Testis (tissue), 3 donors: ENCODE results near the gene GUCA2B. TPM values are rescaled to one million over a fixed set of nuclear protein-coding genes. Genes with fewer than 3 reads are reported as not detected.

Experiments
- DNase-seq: peaks from one replicate; pipeline ENCODE4 v3.0.0-alpha.2; 2019
- H3K27ac ChIP-seq, 2 donors: fragments of 200-600 bp; sonication (generic); one replicate each; pipeline ENCODE4 v1.5.1; 2019
- H3K27me3 ChIP-seq: fragments of 200-600 bp; sonication (generic); one replicate; pipeline ENCODE4 v1.5.1; 2019
- H3K36me3 ChIP-seq: fragments of 200-600 bp; sonication (generic); one replicate; pipeline ENCODE4 v1.5.1; 2017; ENCODE audit warnings: low read depth; ENCODE audit errors: missing control alignments
- H3K4me1 ChIP-seq: fragments of 200-600 bp; sonication (generic); one replicate; pipeline ENCODE4 v1.5.1; 2019
- H3K4me3 ChIP-seq, 2 donors: fragments of 200-600 bp; sonication (generic); one replicate each; pipeline ENCODE4 v1.5.1; 2017 to 2019
- H3K9me3 ChIP-seq: fragments of 200-600 bp; sonication (generic); one replicate; pipeline ENCODE4 v1.5.1; 2017
- CTCF ChIP-seq, 3 experiments: fragments of 450-650 bp in 2 of 3; fragments of 200-600 bp in 1 of 3; sonication (generic) in 1 of 3; IDR thresholded peaks; one replicate each; pipeline ENCODE4 v1.5.1; 2016 to 2019; ENCODE audit warnings: antibody characterized with exemption in 3 of 3, mild to moderate bottlenecking in 2 of 3, moderate library complexity in 1 of 3
- POLR2A ChIP-seq: fragments of 450-650 bp; IDR thresholded peaks from one replicate; pipeline ENCODE4 v1.6.1; 2017; ENCODE audit warnings: antibody characterized with exemption, mild to moderate bottlenecking, moderate library complexity
- WGBS, 2 donors: methylation state at CpG; one replicate each; pipeline ENCODE4 v1.1.5; 2018; 5-methylcytosine and 5-hydroxymethylcytosine counted together
- intact Hi-C: fragments of 100-400 bp; cut with DNase I; formaldehyde crosslinking; loops from one replicate; pipeline ENCODE4 v1.15.1; 2023; ENCODE audit warnings: low total_unique reads
- polyA plus RNA-seq: library from polyadenylated mRNA; stranded (reverse); fragments of 350-450 nt; fragmentation: Illumina TruSeq; extraction: RNeasy Lipid Tissue Mini Kit (QIAGEN cat#74804); gene quantifications from one replicate; pipeline ENCODE4 v1.2.3, GENCODE V29; 2014; ENCODE audit warnings: low read depth, low replicate concordance; ENCODE audit not compliant: insufficient read depth
- total RNA-seq, 2 donors: library from RNA; depleted of rRNA; stranded (reverse); fragments of >200 nt; gene quantifications; one replicate each; pipeline ENCODE4 v1.2.3, GENCODE V29; 2016

The GUCA2B gene
- total and polyA plus RNA-seq, 3 donors from 2014 or later, result not detected

GRCh38 chr1:42128499-42128898 lies 24.7 kb upstream of the GUCA2B start:
- 53 to 63% methylated on average over 2 of the region's 2 CpGs for WGBS, 2 donors
- TF ChIP-seq CTCF (IDR thresholded peaks at IDR 0.05), result no peak
- no peak overlapping the region for H3K4me3 ChIP-seq

GRCh38 chr1:42128964-42129363 lies 24.2 kb upstream of the GUCA2B start:
- intact Hi-C loops, result no loop called here
- no peak for DNase-seq
- 87% methylated on average over 3 of the region's 3 CpGs for WGBS, 2 donors
- no peaks in the 10 kb centered on the region for H3K36me3 ChIP-seq
- H3K27me3 ChIP-seq, result no peaks in the 10 kb centered on the region
- no peak for TF ChIP-seq CTCF (IDR thresholded peaks at IDR 0.05)
- H3K27ac ChIP-seq, result no peak overlapping the region
- no peak overlapping the region for H3K4me3 ChIP-seq
- no peaks in the 10 kb centered on the region for H3K9me3 ChIP-seq
- no peaks in the 10 kb centered on the region for H3K4me1 ChIP-seq

More at GRCh38 chr1:42128499-42128898, 24.7 kb upstream of the GUCA2B start:
- no peaks in the 10 kb centered on the region for H3K9me3 ChIP-seq
- no peaks in the 10 kb centered on the region for H3K4me1 ChIP-seq
- no peaks in the 10 kb centered on the region for H3K27me3 ChIP-seq
- H3K36me3 ChIP-seq, result no peaks in the 10 kb centered on the region
- no peak overlapping the region for H3K27ac ChIP-seq
- intact Hi-C loops, result no loop called here
- DNase-seq, result no peak

GRCh38 chr1:42130061-42130660 lies 23.0 kb upstream of the GUCA2B start:
- H3K27me3 ChIP-seq, result no peaks in the 10 kb centered on the region
- no peak overlapping the region for H3K4me3 ChIP-seq
- H3K9me3 ChIP-seq, result no peaks in the 10 kb centered on the region
- 63 to 69% methylated on average over 5 of the region's 5 CpGs for WGBS, 2 donors
- TF ChIP-seq POLR2A, result no peak
- no peak for TF ChIP-seq CTCF (IDR thresholded peaks at IDR 0.05)
- no peaks in the 10 kb centered on the region for H3K4me1 ChIP-seq
- H3K36me3 ChIP-seq, result no peaks in the 10 kb centered on the region
- intact Hi-C loops, result no loop called here
- DNase-seq, result no peak
- no peak overlapping the region for H3K27ac ChIP-seq

- Histone ChIP-seq H3K27me3 (no peaks in the 10 kb centered on the region), H3K9me3 (no peaks in the 10 kb centered on the region), H3K27ac (no peak overlapping the region), H3K4me3 (no peak overlapping the region), H3K4me1 (no peaks in the 10 kb centered on the region), H3K36me3 (no peaks in the 10 kb centered on the region)
- WGBS, 2 donors, result 92 to 93% methylated on average over 5 of the region's 5 CpGs
- TF ChIP-seq CTCF (IDR thresholded peaks at IDR 0.05), result no peak
- no peak for TF ChIP-seq POLR2A
- intact Hi-C loops, result no loop called here
- DNase-seq, result no peak
These were observed 19.8 kb upstream of the GUCA2B start for GRCh38 chr1:42133390-42133789.

GRCh38 chr1:42133809-42134526 lies 19.2 kb upstream of the GUCA2B start:
- intact Hi-C loops, result no loop called here
- WGBS, 2 donors, result 93 to 96% methylated on average over 7 to 10 of the region's 10 CpGs
- Histone ChIP-seq H3K27ac (no peak overlapping the region), H3K27me3 (no peaks in the 10 kb centered on the region), H3K4me3 (no peak overlapping the region), H3K9me3 (no peaks in the 10 kb centered on the region), H3K4me1 (no peaks in the 10 kb centered on the region), H3K36me3 (no peaks in the 10 kb centered on the region)
- TF ChIP-seq POLR2A (no peak), CTCF (IDR thresholded peaks at IDR 0.05) (no peak)
- DNase-seq, result no peak
